ENCODE data around the gene MED29.

DNA sequence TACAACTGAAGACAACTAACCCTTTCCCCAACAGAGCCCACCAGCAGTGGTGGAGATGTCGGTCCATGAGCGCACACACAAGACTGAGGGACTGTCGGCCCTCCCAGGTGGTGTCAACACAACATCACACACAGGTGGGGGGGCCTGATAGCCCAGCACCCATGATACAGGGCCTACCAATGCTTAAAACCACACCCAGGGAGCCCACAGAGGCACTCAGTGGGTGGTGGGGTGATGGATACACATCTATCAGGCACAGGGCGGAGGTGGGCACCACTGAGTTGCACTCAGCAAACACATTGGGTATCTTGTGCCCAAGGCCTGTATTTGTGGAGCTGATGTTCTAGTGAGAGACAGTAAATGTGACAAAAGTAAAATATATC lies 8.5 kb downstream of the MED29 start:
- TF ChIP-seq CTCF (IDR thresholded peaks at IDR 0.05), result no peak
- TF ChIP-seq POLR2A (IDR thresholded peaks at IDR 0.05), result no peak
